ENCODE results near the gene HSPA4L.

HSPA4L gene

GRCh38 chr4:127782275-127783025, at the start of gene HSPA4L:
Gene HSPA4L, plus strand, starts transcription at chr4:127782322. Its CDS starts 229 bp downstream, at chr4:127782551.
- TF ChIP-seq BACH2 (CRISPR knock-in tag; IDR thresholded peaks at IDR 0.05; ENCODE audit: borderline replicate concordance) (no peak), TOX (CRISPR knock-in tag; IDR thresholded peaks at IDR 0.05; ENCODE audit: borderline replicate concordance) (no peak), CSDC2 (CRISPR knock-in tag; IDR thresholded peaks at IDR 0.05) (0 out of 2 replicates have a peak, but pooled peaks have one; percentile 34), SNAI2 (CRISPR knock-in tag; IDR thresholded peaks at IDR 0.05) (peak; percentile 66; the same call in 1 of the 2 replicates), TSHZ2 (CRISPR knock-in tag; IDR thresholded peaks at IDR 0.05) (no peak)
- ATAC-seq = peak; percentile 76

GRCh38 chr4:127732623-127733328, 49.3 kb upstream of the HSPA4L start:
- peak; percentile 94 for ATAC-seq
- no peak for TF ChIP-seq ESRRG (CRISPR knock-in tag; IDR thresholded peaks at IDR 0.05)
- TF ChIP-seq ZFP3 (CRISPR knock-in tag; IDR thresholded peaks at IDR 0.05) = no peak
- TF ChIP-seq PATZ1 (CRISPR knock-in tag; IDR thresholded peaks at IDR 0.05; ENCODE audit: borderline replicate concordance) = no peak
- TF ChIP-seq CSDC2 (CRISPR knock-in tag; IDR thresholded peaks at IDR 0.05) = no peak
- TF ChIP-seq ARNTL (CRISPR knock-in tag; IDR thresholded peaks at IDR 0.05; ENCODE audit: borderline replicate concordance, low read depth) = no peak
- no peak for TF ChIP-seq ZNF70 (CRISPR knock-in tag; IDR thresholded peaks at IDR 0.05)
- no peak for TF ChIP-seq POU6F1 (CRISPR knock-in tag; IDR thresholded peaks at IDR 0.05; ENCODE audit: borderline replicate concordance, low read depth)
- no peak for TF ChIP-seq TSHZ2 (CRISPR knock-in tag; IDR thresholded peaks at IDR 0.05)
- no peak for TF ChIP-seq ZNF8 (CRISPR knock-in tag; IDR thresholded peaks at IDR 0.05)

- ATAC-seq = no peak
- no peak for TF ChIP-seq ZNF8 (CRISPR knock-in tag; IDR thresholded peaks at IDR 0.05)
- TF ChIP-seq ZNF70 (CRISPR knock-in tag; IDR thresholded peaks at IDR 0.05) = no peak
- no peak for TF ChIP-seq ZNF565 (CRISPR knock-in tag; conservative IDR thresholded peaks at IDR 0.05; ENCODE audit: low read depth)
- TF ChIP-seq ZFP30 (CRISPR knock-in tag; IDR thresholded peaks at IDR 0.05) = no peak
- TF ChIP-seq CSRNP3 (CRISPR knock-in tag; IDR thresholded peaks at IDR 0.05) = no peak
- TF ChIP-seq ZFP3 (CRISPR knock-in tag; IDR thresholded peaks at IDR 0.05) = no peak
- TF ChIP-seq ISL1 (CRISPR knock-in tag; IDR thresholded peaks at IDR 0.05) = no peak
- TF ChIP-seq OSR1 (CRISPR knock-in tag; IDR thresholded peaks at IDR 0.05) = no peak
- TF ChIP-seq PATZ1 (CRISPR knock-in tag; IDR thresholded peaks at IDR 0.05; ENCODE audit: borderline replicate concordance) = no peak
- no peak for TF ChIP-seq POU6F1 (CRISPR knock-in tag; IDR thresholded peaks at IDR 0.05; ENCODE audit: borderline replicate concordance, low read depth)
- no peak for TF ChIP-seq ARNTL (CRISPR knock-in tag; IDR thresholded peaks at IDR 0.05; ENCODE audit: borderline replicate concordance, low read depth)
- TF ChIP-seq ESRRG (CRISPR knock-in tag; IDR thresholded peaks at IDR 0.05) = no peak
- TF ChIP-seq ZC3H10 (CRISPR knock-in tag; IDR thresholded peaks at IDR 0.05) = no peak
- no peak for TF ChIP-seq TCF4 (CRISPR knock-in tag; IDR thresholded peaks at IDR 0.05; ENCODE audit: borderline replicate concordance)
- no peak for TF ChIP-seq RARB (CRISPR knock-in tag; IDR thresholded peaks at IDR 0.05)
Observed at GRCh38 chr4:127734976-127735375, 47.1 kb upstream of the HSPA4L start.

All from SK-N-SH treated with all-trans-retinoic acid at 6 μM for 48 hours (cell line).